ENCODE data around the gene CT45A5. TPM values are rescaled to one million over a fixed set of nuclear protein-coding genes. Genes with fewer than 3 reads are reported as not detected.
"Not testable (repeated sequence)": the region's sequence is repeated elsewhere in the genome, so short reads cannot be mapped to it uniquely, and the experiment has no call there.

CT45A5 gene
- total RNA-seq, 1 donor from 2014 or later = not detected

DNA sequence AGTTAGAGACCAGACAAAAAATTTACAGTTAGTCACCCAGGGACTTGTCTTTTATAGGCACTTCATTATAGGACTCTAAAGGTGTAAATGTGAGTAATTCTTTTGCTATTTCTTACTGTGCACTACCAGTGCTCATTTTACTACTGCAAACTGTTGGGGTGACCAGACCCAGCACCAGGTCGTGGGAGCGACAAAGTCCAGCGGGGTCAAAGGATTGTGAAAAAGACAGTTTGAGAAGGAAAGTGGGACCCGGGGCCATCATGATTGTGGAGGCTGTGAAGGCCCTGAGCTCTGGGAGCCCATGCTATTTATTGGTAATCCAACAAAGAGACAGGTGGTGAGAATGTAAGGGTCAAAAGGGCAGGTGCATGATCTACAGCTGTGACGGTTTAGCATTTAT, 50.6 kb downstream of the CT45A5 start:
- not testable (repeated sequence) for FAIRE-seq; H3K4me2 ChIP-seq (ENCODE audit: low read length); H3K36me3 Mint-ChIP-seq (ENCODE audit: low read depth, unreplicated experiment); H4K20me1 ChIP-seq (ENCODE audit: insufficient read depth, low read length); H3K9me3 Mint-ChIP-seq (ENCODE audit: unreplicated experiment); H2AFZ ChIP-seq (ENCODE audit: low read depth, low read length); H3K4me1 Mint-ChIP-seq (ENCODE audit: low read depth, unreplicated experiment); H3K27ac ChIP-seq (ENCODE audit: low read depth, low read length); H3K9me3 ChIP-seq (ENCODE audit: insufficient read depth, low read depth, low read length); H3K36me3 ChIP-seq (ENCODE audit: insufficient read depth, low read length); H3K79me2 ChIP-seq (ENCODE audit: insufficient read depth, low read length); H3K27me3 Mint-ChIP-seq (ENCODE audit: low read depth, unreplicated experiment); H3K4me3 ChIP-seq (ENCODE audit: insufficient read depth, low read depth, low read length); DNase-seq (ENCODE audit: low read depth); H3K4me1 ChIP-seq (ENCODE audit: insufficient read depth, low read length); H3K4me3 Mint-ChIP-seq (ENCODE audit: unreplicated experiment); H3K27me3 ChIP-seq (ENCODE audit: insufficient read depth, low read length); H3K9ac ChIP-seq (ENCODE audit: low read length); H3K27ac Mint-ChIP-seq (ENCODE audit: unreplicated experiment)

Other genes starting within 250 kb of the CT45A5 start
- gene CT45A1, start 71.9 kb downstream of the CT45A5 start, total RNA-seq = not detected in 2 replicates
- gene CT45A3, start 17.3 kb downstream of the CT45A5 start, total RNA-seq = not detected in 2 replicates
- not detected in 2 replicates for gene CT45A6, start 17.3 kb upstream of the CT45A5 start, total RNA-seq
- gene CT45A2, start 34.5 kb upstream of the CT45A5 start, total RNA-seq = not detected in 2 replicates
- not detected in 2 replicates for gene CT45A7, start 51.8 kb upstream of the CT45A5 start, total RNA-seq
- not detected in 2 replicates for gene CT45A8, start 69.0 kb upstream of the CT45A5 start, total RNA-seq
- not detected in 2 replicates for gene CT45A9, start 86.3 kb upstream of the CT45A5 start, total RNA-seq
- not detected in 2 replicates for gene CT45A10, start 107.9 kb upstream of the CT45A5 start, total RNA-seq
- not detected in 2 replicates for gene SAGE1, start 108.2 kb upstream of the CT45A5 start, total RNA-seq
- 22.0 and 22.9 TPM in 2 replicates for gene MMGT1, start 188.5 kb upstream of the CT45A5 start, total RNA-seq
- 12.8 and 14.8 TPM in 2 replicates for gene SLC9A6, start 199.9 kb upstream of the CT45A5 start, total RNA-seq